ENCODE results near the gene BTBD6.

Gene BTBD6

GRCh38 chr14:105247026-105247425 is 1.3 kb upstream of the BTBD6 start:
- H3K27me3 Mint-ChIP-seq (ENCODE audit: low read depth, poor library complexity): peaks cover 6% of the 10 kb centered on the region
- H3K4me3 Mint-ChIP-seq: peak overlapping the region; percentile 82
- TF ChIP-seq CTCF (IDR thresholded peaks at IDR 0.05): no peak
- H3K4me1 Mint-ChIP-seq: peaks cover 19% of the 10 kb centered on the region
- H3K27ac Mint-ChIP-seq: no peak overlapping the region
- H3K36me3 Mint-ChIP-seq (ENCODE audit: low read depth): peaks cover 44% of the 10 kb centered on the region
- H3K9me3 Mint-ChIP-seq: no peaks in the 10 kb centered on the region
- DNase-seq: no peak

- no peak for DNase-seq
- H3K4me1 Mint-ChIP-seq: peaks cover 19% of the 10 kb centered on the region
Measured at GRCh38 chr14:105247715-105248367, 492 bp upstream of the BTBD6 start.

GRCh38 chr14:105249182-105250007 is 1.1 kb downstream of the BTBD6 start:
- TF ChIP-seq CTCF (IDR thresholded peaks at IDR 0.05): no peak
- no peak for DNase-seq
- H3K27ac Mint-ChIP-seq: peak overlapping the region; percentile 29
- H3K4me3 Mint-ChIP-seq: peak overlapping the region; percentile 83
- H3K27me3 Mint-ChIP-seq (ENCODE audit: low read depth, poor library complexity): peaks cover 6% of the 10 kb centered on the region
- peaks cover 19% of the 10 kb centered on the region for H3K4me1 Mint-ChIP-seq
- peaks cover 38% of the 10 kb centered on the region for H3K36me3 Mint-ChIP-seq (ENCODE audit: low read depth)
- H3K9me3 Mint-ChIP-seq: no peaks in the 10 kb centered on the region

More at GRCh38 chr14:105247715-105248367, 492 bp upstream of the BTBD6 start:
- H3K36me3 Mint-ChIP-seq (ENCODE audit: low read depth): peaks cover 42% of the 10 kb centered on the region
- H3K4me3 Mint-ChIP-seq: peak overlapping the region; percentile 82
- H3K9me3 Mint-ChIP-seq: no peaks in the 10 kb centered on the region
- H3K27me3 Mint-ChIP-seq (ENCODE audit: low read depth, poor library complexity): peaks cover 6% of the 10 kb centered on the region
- no peak overlapping the region for H3K27ac Mint-ChIP-seq
- TF ChIP-seq CTCF (IDR thresholded peaks at IDR 0.05): no peak

GRCh38 chr14:105250008-105250366 is 1.7 kb downstream of the BTBD6 start:
- no peak for DNase-seq
- H3K9me3 Mint-ChIP-seq: no peaks in the 10 kb centered on the region
- peaks cover 19% of the 10 kb centered on the region for H3K4me1 Mint-ChIP-seq
- H3K4me3 Mint-ChIP-seq: peak overlapping the region; percentile 83
- peaks cover 33% of the 10 kb centered on the region for H3K36me3 Mint-ChIP-seq (ENCODE audit: low read depth)
- H3K27ac Mint-ChIP-seq: no peak overlapping the region
- H3K27me3 Mint-ChIP-seq (ENCODE audit: low read depth, poor library complexity): peaks cover 6% of the 10 kb centered on the region
- no peak for TF ChIP-seq CTCF (IDR thresholded peaks at IDR 0.05)

DNA sequence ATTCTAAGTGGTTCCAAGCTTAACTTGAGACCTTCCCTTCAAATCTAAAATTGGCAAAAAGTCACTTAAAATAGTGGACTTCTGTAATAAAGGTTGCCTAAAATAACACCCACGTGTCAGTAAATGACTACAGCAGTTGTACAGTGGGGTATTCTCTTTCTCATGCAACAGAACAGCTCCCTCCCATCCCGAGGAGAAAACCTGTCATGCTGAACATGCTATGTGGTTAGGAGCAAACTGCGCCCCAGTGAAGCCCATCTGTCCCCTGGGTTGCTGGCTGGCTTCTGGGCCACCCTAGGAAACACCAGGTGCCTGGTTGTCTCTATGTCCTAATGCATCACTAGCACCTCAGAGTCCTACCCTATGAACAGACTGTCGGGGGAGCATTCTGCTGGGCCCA is 2.7 kb downstream of the BTBD6 start:
- TF ChIP-seq CTCF (IDR thresholded peaks at IDR 0.05): no peak
- DNase-seq: no peak
- Mint-ChIP-seq H3K9me3 (no peaks in the 10 kb centered on the region), H3K4me3 (no peak overlapping the region), H3K27ac (no peak overlapping the region), H3K36me3 (ENCODE audit: low read depth) (peaks cover 27% of the 10 kb centered on the region), H3K4me1 (peaks cover 19% of the 10 kb centered on the region), H3K27me3 (ENCODE audit: low read depth, poor library complexity) (peaks cover 6% of the 10 kb centered on the region)
